Fibroblast of skin of right quadriceps (primary cell): ENCODE data around the gene CD83.
A peak's percentile ranks its signal among the peaks of the same experiment; 100 is the strongest.
"Not testable (repeated sequence)": the region's sequence is repeated elsewhere in the genome, so short reads cannot be mapped to it uniquely, and the experiment has no call there.

Experiments used
- DNase-seq: peaks from one replicate; pipeline ENCODE4 v3.0.0-alpha.2; 2013

CD83 gene

DNA sequence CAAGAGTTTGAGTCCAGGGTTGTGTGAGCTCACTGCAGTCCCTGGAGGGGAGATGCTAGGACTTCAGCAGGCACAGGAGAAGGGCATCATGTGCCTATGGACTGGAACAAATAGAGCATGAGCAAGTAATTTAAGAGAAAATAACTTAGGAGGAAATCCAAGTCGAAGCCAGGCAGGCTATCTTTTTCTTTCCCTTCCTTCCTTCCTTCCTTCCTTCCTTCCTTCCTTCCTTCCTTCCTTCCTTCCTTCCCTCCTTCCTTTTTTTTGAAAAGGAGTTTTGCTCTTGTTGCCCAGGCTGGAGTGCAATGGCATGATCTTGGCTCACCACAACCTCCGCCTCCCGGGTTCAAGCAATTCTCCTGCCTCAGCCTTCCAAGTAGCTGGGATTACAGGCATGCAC lies 33.7 kb downstream of the CD83 start:
- DNase-seq = not testable (repeated sequence)

DNA sequence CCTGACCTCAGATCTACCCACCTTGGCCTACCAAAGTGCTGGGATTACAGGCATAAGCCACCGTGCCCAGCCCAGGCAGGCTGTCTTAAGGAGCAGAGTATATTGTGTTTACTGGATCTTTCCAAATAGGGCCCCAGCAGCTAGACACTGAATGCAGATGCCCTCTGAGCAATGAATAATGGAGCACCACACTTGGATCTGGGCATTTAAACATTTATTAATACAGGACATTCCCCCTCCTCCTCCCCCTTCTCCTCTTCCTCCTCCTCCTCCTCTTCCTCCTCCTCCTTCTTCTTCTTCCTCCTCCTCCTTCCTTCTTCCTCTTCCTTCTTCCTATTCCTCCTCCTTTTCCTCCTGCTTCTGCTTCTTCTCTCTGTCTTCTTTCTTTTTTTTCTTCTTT lies 34.2 kb downstream of the CD83 start:
- DNase-seq = no peak

DNA sequence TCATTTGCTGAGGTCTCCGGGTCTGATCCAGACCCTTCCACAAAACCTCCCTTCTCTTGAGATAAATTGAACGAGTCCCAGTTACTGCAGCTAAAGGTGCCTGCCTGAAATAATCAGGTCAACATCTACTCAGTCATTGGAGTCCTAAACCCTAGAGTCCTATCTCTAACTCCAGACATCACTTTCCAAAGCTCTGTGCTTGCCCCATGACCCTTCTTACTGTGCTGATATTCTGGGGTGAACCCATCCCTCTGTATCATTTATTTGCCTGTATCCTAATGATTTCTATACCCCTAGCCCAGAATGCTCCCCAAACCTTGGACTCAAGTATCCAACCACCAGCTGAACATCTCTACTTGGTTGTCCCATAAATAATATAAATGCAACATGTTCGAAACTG lies 35.7 kb downstream of the CD83 start:
- DNase-seq = no peak

DNA sequence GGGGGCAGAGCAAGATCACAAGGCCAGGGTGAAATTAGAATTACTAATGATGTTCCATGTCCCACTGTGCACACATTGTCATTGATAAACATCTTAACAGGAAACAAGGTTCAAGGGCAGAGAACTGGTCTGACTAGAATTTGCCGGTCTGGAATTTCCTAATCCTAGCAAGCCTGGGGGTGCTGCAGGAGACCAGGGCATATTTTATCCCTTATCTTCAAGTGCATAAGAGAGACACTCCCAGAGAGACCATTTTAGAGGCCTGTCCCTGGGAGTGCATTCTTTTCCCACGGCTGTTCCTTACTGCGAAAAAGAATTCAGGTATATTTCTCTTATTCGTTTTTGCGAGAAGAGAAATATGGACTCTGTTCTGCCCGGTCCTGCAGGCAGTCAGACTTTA lies 41.5 kb downstream of the CD83 start:
- no peak for DNase-seq

DNA sequence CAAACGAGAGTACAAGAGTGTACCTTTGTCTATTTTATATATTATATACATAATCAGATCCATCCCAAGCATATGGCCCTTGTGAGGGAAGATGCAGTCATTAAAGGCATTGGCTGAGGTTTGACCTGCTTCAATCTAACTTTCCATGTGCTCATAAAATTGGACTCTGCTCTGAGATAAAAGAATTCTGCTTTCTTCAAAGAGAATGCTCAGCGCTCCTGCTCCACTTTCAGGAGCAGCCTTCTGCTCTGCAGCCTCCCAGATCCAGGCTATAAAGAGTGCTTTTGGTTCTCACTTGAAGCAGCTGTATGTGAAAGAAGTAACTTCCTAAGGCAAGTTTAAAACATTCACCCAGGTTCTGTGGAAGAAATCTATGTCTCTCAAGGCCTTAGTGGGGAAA lies 45.3 kb downstream of the CD83 start:
- DNase-seq = no peak

DNA sequence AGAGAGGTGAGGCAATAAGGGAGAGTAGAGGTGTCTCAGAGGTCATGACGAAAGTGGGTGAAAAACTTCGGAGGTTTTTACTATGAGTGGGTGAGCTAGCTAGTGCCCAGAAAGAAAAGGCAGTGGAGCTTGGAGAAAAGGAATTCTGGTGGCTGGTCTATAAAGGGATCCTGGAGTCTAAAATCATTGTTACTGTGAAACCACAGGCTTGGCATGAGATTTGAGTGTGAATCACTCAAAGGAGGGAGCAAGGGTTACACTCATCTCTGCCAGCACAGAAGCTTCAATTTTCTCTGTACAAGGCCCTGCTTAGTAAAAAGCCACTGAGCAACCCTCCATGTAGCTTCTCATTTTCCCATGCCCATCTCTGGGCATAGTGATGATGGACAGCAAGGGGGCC lies 47.5 kb downstream of the CD83 start:
- DNase-seq = peak; percentile 71

DNA sequence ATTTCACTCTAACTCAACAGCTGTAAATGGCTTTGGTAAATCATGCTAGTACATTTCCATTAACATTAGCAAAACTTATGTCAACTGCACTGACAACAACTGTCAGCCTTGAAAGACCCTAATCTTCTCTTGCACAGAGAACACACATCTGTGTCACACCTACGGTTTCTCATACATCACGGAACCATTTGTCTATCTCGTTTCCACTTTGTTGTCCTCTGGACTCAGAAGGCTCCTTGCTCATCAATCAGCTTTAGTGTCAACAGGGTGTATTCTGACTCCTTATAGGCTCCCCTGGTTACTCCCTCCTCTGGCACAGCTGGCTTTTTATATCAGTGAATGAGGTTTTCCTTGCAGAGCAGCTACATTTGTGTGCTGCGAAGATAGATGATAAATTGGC lies 49.3 kb downstream of the CD83 start:
- no peak for DNase-seq

DNA sequence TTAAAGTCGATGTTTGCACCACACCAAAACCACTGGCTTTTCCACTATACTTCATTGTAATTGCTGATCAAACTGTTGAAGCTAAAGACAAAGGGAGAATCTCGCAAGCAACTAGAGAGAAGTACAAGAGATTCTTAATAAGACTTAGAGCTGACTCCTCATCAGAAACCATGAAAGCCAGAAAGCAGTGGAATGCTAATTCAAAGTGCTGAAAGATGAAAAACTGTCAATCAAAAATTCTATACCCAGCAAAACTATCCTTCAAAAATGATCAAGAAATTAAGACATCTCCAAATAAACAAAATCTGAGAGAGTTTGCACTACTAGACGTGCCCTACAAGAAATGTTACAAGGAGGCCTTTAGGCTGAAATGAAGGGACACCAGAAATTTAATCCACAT lies 52.6 kb downstream of the CD83 start:
- DNase-seq = no peak

DNA sequence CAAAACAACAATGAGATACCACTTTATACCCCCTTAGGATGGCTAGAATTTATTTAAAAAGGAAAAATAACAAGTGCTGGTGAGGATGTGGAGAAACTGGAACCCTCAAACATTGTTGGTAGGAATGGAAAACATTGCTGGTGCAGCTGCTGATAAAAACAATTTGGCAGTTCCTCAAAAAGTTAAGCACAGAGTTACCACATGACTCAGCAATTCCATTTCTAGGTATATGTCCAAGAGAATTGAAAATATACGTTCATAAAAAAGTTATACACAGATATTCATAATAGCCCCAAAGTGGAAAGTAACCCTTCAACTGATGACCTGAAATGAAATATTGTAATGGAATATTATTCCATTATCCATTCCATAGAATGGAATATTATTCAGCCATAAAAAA lies 55.0 kb downstream of the CD83 start:
- DNase-seq = no peak

DNA sequence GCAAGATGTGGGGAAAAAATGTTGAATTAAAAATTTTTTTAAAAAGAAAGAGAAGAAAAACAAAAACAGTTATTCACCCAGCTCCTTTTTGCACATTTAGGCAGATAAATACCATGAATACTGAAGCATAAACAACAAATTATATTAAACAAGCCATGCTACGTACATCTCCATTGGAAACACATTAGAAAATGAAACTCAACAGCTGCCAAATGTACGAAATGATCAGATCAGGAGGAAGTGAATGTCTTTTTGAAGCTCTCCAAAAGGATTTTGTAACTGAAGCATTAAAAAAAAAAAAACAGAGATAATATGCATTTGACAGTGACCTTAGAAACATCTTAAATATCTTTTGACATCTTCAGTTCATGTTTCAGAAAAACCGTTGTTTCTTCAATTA lies 56.7 kb downstream of the CD83 start:
- no peak for DNase-seq

DNA sequence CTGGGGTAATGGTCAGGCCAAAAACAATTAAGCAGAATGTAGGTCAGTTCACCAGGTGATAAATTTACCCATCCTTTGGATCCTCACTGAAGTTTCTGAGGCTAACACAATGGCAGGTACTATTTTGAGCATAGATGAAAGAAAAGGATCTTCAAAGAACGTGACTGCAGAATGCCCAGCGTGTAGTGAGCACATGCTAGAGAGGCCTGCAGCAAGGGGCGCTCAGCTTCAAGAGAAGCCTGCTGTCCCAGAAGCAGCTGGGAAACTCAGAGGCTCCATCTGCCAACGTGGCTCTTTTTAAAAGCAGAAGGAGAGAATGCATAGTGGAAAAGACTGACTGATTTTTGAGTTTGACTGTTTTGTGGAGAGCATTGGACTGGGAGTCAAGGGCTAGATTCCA lies 57.4 kb downstream of the CD83 start:
- DNase-seq = no peak

DNA sequence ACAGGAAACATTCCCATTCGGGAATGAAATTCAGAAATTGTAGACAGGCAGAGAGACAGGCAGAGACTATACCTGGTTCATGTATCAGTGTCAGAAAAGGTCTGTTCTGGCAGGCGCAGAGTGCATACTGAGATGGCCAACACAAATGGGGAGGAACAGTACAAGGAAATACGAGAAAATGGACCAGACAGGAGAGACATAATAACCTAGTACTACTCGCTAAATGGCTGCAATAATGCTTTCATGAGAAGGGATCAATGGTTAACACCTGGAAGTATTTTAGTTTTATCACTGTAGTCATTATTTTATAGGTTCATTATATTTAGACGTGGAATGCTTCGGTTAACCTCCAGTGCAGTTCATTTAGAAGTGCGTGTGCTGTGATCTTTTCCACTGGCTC lies 58.9 kb downstream of the CD83 start:
- no peak for DNase-seq

DNA sequence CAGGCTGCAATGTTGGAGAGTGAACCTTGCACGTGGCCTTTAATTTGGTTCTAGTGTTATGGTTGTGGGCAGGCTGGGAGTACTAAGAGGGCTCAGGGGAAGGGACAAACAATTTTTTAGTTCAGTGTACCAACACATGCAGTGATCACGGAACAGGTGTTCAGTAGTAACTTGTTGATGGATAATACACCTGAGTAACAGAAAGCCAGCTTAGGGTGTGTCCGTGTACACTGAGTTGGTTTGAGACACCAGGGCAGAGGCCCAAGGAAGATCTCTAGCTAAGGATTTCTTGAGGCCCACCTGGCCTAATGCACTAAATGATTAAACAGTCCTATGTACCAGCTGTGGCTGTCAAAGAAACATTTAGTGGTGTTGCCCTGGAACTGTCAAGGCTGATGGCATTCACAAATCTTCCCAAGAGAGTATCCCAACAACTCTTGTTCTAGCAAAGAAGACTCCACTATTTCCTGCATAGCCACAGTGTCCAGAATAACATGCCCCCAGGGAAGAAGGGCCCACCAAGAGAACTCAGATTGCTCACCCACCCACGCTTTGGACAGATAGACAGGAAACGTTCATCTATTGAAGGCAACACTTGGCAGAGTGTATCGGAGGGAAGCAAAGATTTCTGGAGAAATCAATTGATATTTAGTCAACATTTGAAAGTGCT lies 60.0 kb downstream of the CD83 start:
- no peak for DNase-seq

DNA sequence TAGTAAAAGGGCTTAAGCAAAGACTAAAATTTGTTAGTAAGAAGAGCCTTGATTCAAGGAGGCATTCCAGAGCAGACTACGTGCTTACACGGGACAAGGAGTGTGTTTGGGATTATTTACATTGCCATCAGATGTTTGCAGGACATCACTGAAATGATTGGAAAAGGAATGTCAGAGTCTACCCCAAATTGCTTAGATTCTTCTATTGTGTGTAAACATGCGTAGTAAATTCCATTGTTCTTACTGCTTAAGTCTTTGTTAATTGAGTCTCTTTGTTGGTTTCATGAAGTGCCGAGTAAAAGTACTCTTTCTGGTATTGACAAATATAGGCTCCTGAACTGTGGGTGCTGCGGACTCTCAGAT lies 60.5 kb downstream of the CD83 start:
- DNase-seq = peak; percentile 22

DNA sequence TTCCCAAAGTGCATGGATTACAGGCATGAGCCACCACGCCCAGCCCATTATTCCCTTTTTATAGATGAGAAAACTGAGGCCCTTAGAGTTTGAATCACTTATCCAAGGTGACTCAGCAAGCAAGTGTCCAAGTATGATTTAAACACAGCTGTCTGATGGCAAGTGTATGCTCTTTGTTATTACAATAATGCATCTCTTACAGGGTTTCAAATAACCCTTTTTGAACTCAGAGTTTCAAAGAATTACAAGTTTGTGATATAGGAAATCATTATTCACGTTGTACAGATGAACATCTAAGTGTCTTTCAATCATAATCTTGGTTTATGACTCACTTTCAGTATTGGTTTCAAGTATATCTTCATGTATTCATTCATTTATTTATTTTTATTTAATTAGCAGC lies 63.0 kb downstream of the CD83 start:
- DNase-seq = no peak

DNA sequence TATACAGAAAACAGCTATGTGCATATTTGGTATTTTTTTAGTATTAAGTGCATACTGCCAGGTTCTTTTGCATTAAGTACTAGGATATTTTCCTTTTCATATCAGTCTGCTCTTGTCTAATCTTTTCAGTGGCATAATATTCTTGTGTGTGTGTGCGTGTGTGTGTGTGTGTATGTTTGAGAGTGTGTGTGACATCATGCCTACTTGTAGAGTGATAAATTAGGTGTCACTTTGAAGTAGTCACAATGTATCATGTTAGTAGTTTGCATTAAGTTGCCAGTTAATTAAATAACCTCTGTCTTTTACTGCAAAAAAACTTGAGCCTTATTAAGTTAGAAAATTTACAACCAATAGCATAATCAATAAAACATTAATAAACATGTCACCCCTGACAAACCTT lies 65.3 kb downstream of the CD83 start:
- no peak for DNase-seq
